NT2/D1 (cell line): ENCODE data around the gene TAS2R60.

Source experiments
- SUZ12 ChIP-seq: IDR thresholded peaks from 2 replicates; pipeline ENCODE4 v1.6.1; 2011; ENCODE audit not compliant: insufficient read length, insufficient read depth; ENCODE audit errors: extremely low read depth
- YY1 ChIP-seq: IDR thresholded peaks from 2 replicates; pipeline ENCODE4 v1.6.1; 2011; ENCODE audit not compliant: insufficient read length, insufficient read depth
- ZNF274 ChIP-seq: IDR thresholded peaks from 2 replicates; pipeline ENCODE4 v1.6.1; 2011; ENCODE audit warnings: mild to moderate bottlenecking, low read depth, low read length

DNA sequence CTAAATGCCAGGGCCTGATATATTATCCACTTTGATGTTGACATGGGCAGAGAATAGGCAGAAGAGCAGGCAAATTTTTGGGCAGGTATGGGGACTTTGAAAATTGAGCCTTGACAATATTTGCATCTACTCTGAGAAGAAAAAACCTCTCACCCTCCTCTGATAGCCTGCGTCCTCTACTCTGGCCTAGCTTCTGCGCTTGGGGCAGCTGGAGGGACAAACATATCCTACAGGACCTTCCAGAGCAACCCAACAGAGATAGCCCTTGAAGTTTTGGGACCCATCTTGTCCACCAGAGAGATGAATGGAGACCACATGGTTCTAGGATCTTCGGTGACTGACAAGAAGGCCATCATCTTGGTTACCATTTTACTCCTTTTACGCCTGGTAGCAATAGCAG is at the start of gene TAS2R60:
- TF ChIP-seq YY1: no peak
- TF ChIP-seq ZNF274: no peak
- no peak for TF ChIP-seq SUZ12
